ENCODE measurements around the gene PTMA.
A peak's percentile ranks its signal among the peaks of the same experiment; 100 is the strongest.
"Not testable (repeated sequence)": the region's sequence is repeated elsewhere in the genome, so short reads cannot be mapped to it uniquely, and the experiment has no call there.

PTMA gene, protein sequence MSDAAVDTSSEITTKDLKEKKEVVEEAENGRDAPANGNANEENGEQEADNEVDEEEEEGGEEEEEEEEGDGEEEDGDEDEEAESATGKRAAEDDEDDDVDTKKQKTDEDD

DNA sequence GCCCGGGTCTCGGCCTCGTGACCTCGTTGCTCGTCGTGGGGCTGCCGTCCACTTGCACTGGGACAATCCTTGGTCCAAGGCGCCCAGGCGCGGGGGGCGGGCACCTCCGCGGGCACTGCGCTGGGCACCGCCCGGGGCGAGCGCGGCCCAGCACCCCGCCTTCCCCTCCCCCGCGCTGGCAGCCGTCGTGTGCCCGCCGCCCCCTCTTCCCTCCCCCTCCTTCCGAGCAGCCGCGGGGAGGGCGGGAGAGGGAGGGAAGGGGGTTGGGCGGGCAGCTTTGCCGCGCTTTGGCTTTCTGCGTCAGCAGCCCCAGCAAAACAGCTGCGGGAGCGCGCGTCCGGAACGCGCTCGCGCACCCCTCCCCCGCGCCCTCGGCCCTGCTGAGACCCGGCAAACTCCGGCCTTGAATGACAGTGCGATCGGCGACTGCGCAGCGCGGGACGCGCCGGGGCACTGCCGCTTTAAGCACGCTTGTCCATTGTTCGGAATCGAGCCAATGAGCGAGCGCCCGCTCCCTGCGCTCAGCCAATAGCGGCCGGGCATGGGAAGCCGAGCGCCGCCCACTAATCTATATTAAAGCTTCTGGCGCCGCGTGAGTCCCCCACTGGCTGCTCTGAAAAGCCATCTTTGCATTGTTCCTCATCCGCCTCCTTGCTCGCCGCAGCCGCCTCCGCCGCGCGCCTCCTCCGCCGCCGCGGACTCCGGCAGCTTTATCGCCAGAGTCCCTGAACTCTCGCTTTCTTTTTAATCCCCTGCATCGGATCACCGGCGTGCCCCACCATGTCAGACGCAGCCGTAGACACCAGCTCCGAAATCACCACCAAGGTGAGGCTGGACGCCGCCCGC, at the start of gene PTMA:
Gene PTMA, plus strand, starts transcription at position 599 of the 846 bp plus-strand sequence. Its CDS starts 182 bp downstream, at position 781.
- H3K4me3 ChIP-seq (ENCODE audit: low read depth, low read length): peak within 1 kb of the TSS; percentile 93
- peak; percentile 99 for DNase-seq (ENCODE audit: low read depth)
- no peak for TF ChIP-seq CTCF (IDR thresholded peaks at IDR 0.05; ENCODE audit: low read depth, low read length, missing control alignments)

DNA sequence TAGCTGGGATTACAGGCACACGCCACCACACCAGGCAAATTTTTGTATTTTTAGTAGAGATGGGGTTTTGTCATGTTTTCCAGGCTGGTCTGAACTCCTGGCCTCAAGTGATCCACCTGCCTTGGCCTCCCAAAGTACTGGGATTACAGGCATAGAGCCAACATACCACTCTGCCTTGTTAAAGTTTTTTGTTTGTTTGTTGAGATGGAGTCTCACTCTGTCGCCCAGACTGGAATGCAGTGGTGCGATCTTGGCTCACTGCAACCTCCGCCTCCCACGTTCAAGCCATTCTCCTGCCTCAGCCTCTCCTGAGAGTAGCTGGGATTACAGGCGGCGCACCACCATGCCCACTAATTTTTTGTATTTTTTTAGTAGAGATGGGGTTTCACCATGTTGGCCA, 48.3 kb upstream of the PTMA start:
- H3K4me3 ChIP-seq (ENCODE audit: low read depth, low read length); DNase-seq (ENCODE audit: low read depth): not testable (repeated sequence)

GRCh38 chr2:231660860-231661259, 47.5 kb upstream of the PTMA start:
- TF ChIP-seq CTCF (IDR thresholded peaks at IDR 0.05; ENCODE audit: low read depth, low read length, missing control alignments): no peak
- DNase-seq (ENCODE audit: low read depth): no peak
- no peak overlapping the region for H3K4me3 ChIP-seq (ENCODE audit: low read depth, low read length)

DNA sequence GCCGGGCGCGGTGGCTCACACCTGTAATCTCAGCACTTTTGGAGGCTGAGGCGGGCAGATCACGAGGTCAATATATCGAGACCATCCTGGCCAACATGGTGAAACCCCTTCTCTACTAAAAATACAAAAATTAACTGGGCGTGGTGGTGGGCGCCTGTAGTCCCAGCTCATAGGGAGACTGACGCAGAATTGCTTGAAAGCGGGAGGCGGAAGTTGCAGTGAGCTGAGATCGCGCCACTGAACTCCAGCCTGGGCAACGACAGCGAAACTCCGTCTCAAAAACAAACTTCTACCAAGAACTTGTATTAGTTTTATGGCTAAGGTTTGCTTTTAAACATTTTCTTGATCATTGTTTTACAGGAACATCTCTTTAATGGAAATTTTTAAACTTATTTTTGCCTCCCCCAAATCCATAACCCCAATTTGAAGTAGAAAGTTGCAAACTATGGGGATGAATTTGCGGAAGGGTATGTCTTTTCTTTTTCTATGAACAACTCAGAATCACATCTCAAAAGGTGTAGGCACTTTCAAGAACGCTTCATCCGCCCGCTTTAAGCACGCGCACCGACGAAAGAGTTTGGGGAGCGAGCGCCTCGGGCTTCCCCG, 46.8 kb upstream of the PTMA start:
- peak overlapping the region; percentile 50 for H3K4me3 ChIP-seq (ENCODE audit: low read depth, low read length)
- no peak for TF ChIP-seq CTCF (IDR thresholded peaks at IDR 0.05; ENCODE audit: low read depth, low read length, missing control alignments)
- DNase-seq (ENCODE audit: low read depth): no peak

GRCh38 chr2:231662028-231662810, 46.1 kb upstream of the PTMA start:
- DNase-seq (ENCODE audit: low read depth): peak; percentile 94
- H3K4me3 ChIP-seq (ENCODE audit: low read depth, low read length): peak overlapping the region; percentile 59
- no peak for TF ChIP-seq CTCF (IDR thresholded peaks at IDR 0.05; ENCODE audit: low read depth, low read length, missing control alignments)

GRCh38 chr2:231662811-231663457, 45.4 kb upstream of the PTMA start:
- DNase-seq (ENCODE audit: low read depth): no peak
- no peak for TF ChIP-seq CTCF (IDR thresholded peaks at IDR 0.05; ENCODE audit: low read depth, low read length, missing control alignments)
- peak overlapping the region; percentile 59 for H3K4me3 ChIP-seq (ENCODE audit: low read depth, low read length)
